ENCODE data around the gene STX1B.

Gene STX1B

GRCh38 chr16:31002862-31003341 is 7.5 kb downstream of the STX1B start:
- no peak for TF ChIP-seq CTCF (IDR thresholded peaks at IDR 0.05)

GRCh38 chr16:31002250-31002700 is 8.2 kb downstream of the STX1B start:
- TF ChIP-seq CTCF (IDR thresholded peaks at IDR 0.05): no peak

GRCh38 chr16:31001507-31002249 is 8.8 kb downstream of the STX1B start:
- no peak for TF ChIP-seq CTCF (IDR thresholded peaks at IDR 0.05)

- no peak for TF ChIP-seq CTCF (IDR thresholded peaks at IDR 0.05)
These were observed 9.6 kb downstream of the STX1B start for GRCh38 chr16:31000671-31001382.

- TF ChIP-seq CTCF (IDR thresholded peaks at IDR 0.05): no peak
These were observed 11.3 kb downstream of the STX1B start for GRCh38 chr16:30998852-30999761.

- no peak for TF ChIP-seq CTCF (IDR thresholded peaks at IDR 0.05)
These were observed 12.4 kb downstream of the STX1B start for GRCh38 chr16:30997725-30998711.
